ENCODE results near the gene OXSM.
A peak's percentile ranks its signal among the peaks of the same experiment; 100 is the strongest.

OXSM gene

GRCh38 chr3:25789596-25790556 lies at the start of gene OXSM:
OXSM (plus strand) TSS chr3:25790090; CDS start chr3:25791021, 931 bp downstream.
- peaks cover 46% of the 10 kb centered on the region for H3K4me1 Mint-ChIP-seq
- peak within 1 kb of the TSS; percentile 96 for H3K27ac Mint-ChIP-seq
- CTCF ChIA-PET = interaction anchor here (0.7 to 1.0 kb wide), 2 partner anchors 72 to 142 kb away, joined by 3 read pairs; no protein-coding TSS in a partner anchor
- H3K4me3 Mint-ChIP-seq = peak within 1 kb of the TSS; percentile 91
- peaks cover 15% of the 10 kb centered on the region for H3K36me3 Mint-ChIP-seq
- peaks cover 7% of the 10 kb centered on the region for H3K27me3 Mint-ChIP-seq
- H3K9me3 Mint-ChIP-seq = no peaks in the 10 kb centered on the region
- DNase-seq = peak; percentile 93

GRCh38 chr3:25744470-25744869 lies 45.4 kb upstream of the OXSM start:
- H3K27me3 Mint-ChIP-seq = no peaks in the 10 kb centered on the region
- DNase-seq = no peak
- H3K27ac Mint-ChIP-seq = no peak overlapping the region
- CTCF ChIA-PET = interaction anchor here (1.1 kb wide), 1 partner anchor 17 kb away, joined by 3 read pairs; no protein-coding TSS in a partner anchor
- no peak overlapping the region for H3K4me3 Mint-ChIP-seq
- H3K4me1 Mint-ChIP-seq = no peaks in the 10 kb centered on the region
- peaks cover 47% of the 10 kb centered on the region for H3K36me3 Mint-ChIP-seq
- H3K9me3 Mint-ChIP-seq = no peaks in the 10 kb centered on the region

- no peak for DNase-seq
- H3K36me3 Mint-ChIP-seq = peaks cover 63% of the 10 kb centered on the region
- H3K4me1 Mint-ChIP-seq = no peaks in the 10 kb centered on the region
- no peaks in the 10 kb centered on the region for H3K27me3 Mint-ChIP-seq
- no peak overlapping the region for H3K4me3 Mint-ChIP-seq
- H3K9me3 Mint-ChIP-seq = no peaks in the 10 kb centered on the region
- H3K27ac Mint-ChIP-seq = no peak overlapping the region
- CTCF ChIA-PET = no interaction called here
These were observed 42.9 kb upstream of the OXSM start for GRCh38 chr3:25747033-25747432.

- H3K27ac Mint-ChIP-seq = no peak overlapping the region
- no peaks in the 10 kb centered on the region for H3K4me1 Mint-ChIP-seq
- DNase-seq = no peak
- no peaks in the 10 kb centered on the region for H3K9me3 Mint-ChIP-seq
- H3K27me3 Mint-ChIP-seq = no peaks in the 10 kb centered on the region
- H3K4me3 Mint-ChIP-seq = no peak overlapping the region
- CTCF ChIA-PET = no interaction called here
- peaks cover 62% of the 10 kb centered on the region for H3K36me3 Mint-ChIP-seq
These were observed 41.7 kb upstream of the OXSM start for GRCh38 chr3:25748189-25748588.

- H3K27me3 Mint-ChIP-seq = no peaks in the 10 kb centered on the region
- H3K27ac Mint-ChIP-seq = no peak overlapping the region
- no peaks in the 10 kb centered on the region for H3K4me1 Mint-ChIP-seq
- H3K9me3 Mint-ChIP-seq = no peaks in the 10 kb centered on the region
- H3K36me3 Mint-ChIP-seq = peaks cover 55% of the 10 kb centered on the region
- DNase-seq = no peak
- H3K4me3 Mint-ChIP-seq = no peak overlapping the region
- CTCF ChIA-PET = no interaction called here
These were observed 40.8 kb upstream of the OXSM start for GRCh38 chr3:25749031-25749581.

GRCh38 chr3:25751048-25751447 lies 38.8 kb upstream of the OXSM start:
- Mint-ChIP-seq H3K27me3 (no peaks in the 10 kb centered on the region), H3K4me1 (no peaks in the 10 kb centered on the region), H3K9me3 (no peaks in the 10 kb centered on the region), H3K4me3 (no peak overlapping the region), H3K36me3 (peaks cover 50% of the 10 kb centered on the region), H3K27ac (no peak overlapping the region)
- CTCF ChIA-PET = no interaction called here
- no peak for DNase-seq

GRCh38 chr3:25751725-25752124 lies 38.2 kb upstream of the OXSM start:
- Mint-ChIP-seq H3K9me3 (no peaks in the 10 kb centered on the region), H3K27me3 (no peaks in the 10 kb centered on the region), H3K36me3 (peaks cover 56% of the 10 kb centered on the region), H3K4me1 (no peaks in the 10 kb centered on the region), H3K4me3 (no peak overlapping the region), H3K27ac (no peak overlapping the region)
- CTCF ChIA-PET = no interaction called here
- DNase-seq = no peak

- Mint-ChIP-seq H3K9me3 (peaks cover 19% of the 10 kb centered on the region), H3K4me1 (peaks cover 3% of the 10 kb centered on the region), H3K4me3 (no peak overlapping the region), H3K27me3 (no peaks in the 10 kb centered on the region), H3K36me3 (peaks cover 49% of the 10 kb centered on the region), H3K27ac (no peak overlapping the region)
- CTCF ChIA-PET = no interaction called here
- no peak for DNase-seq
These were observed 21.0 kb upstream of the OXSM start for GRCh38 chr3:25768851-25769250.

GRCh38 chr3:25775936-25776335 lies 14.0 kb upstream of the OXSM start:
- Mint-ChIP-seq H3K4me3 (no peak overlapping the region), H3K27me3 (no peaks in the 10 kb centered on the region), H3K4me1 (peaks cover 19% of the 10 kb centered on the region), H3K27ac (no peak overlapping the region), H3K36me3 (peaks cover 64% of the 10 kb centered on the region), H3K9me3 (peaks cover 21% of the 10 kb centered on the region)
- no peak for DNase-seq
- CTCF ChIA-PET = no interaction called here

- Mint-ChIP-seq H3K4me3 (no peak overlapping the region), H3K9me3 (peaks cover 3% of the 10 kb centered on the region), H3K27ac (peak overlapping the region; percentile 2), H3K27me3 (no peaks in the 10 kb centered on the region), H3K4me1 (peaks cover 45% of the 10 kb centered on the region), H3K36me3 (peaks cover 34% of the 10 kb centered on the region)
- CTCF ChIA-PET = interaction anchor here (0.6 to 0.9 kb wide), 2 partner anchors 23 to 142 kb away, joined by 3 read pairs; no protein-coding TSS in a partner anchor
- no peak for DNase-seq
These were observed 9.3 kb upstream of the OXSM start for GRCh38 chr3:25780618-25781017.

GRCh38 chr3:25781145-25781757 lies 8.6 kb upstream of the OXSM start:
- Mint-ChIP-seq H3K27ac (no peak overlapping the region), H3K4me3 (peak overlapping the region; percentile 88), H3K27me3 (no peaks in the 10 kb centered on the region), H3K4me1 (peaks cover 46% of the 10 kb centered on the region), H3K9me3 (peaks cover 3% of the 10 kb centered on the region), H3K36me3 (peaks cover 29% of the 10 kb centered on the region)
- DNase-seq = no peak
- CTCF ChIA-PET = interaction anchor here (0.9 kb wide), 1 partner anchor 24 kb away, joined by 3 read pairs; no protein-coding TSS in a partner anchor

- Mint-ChIP-seq H3K4me1 (peaks cover 46% of the 10 kb centered on the region), H3K27me3 (peaks cover under 1% of the 10 kb centered on the region), H3K9me3 (no peaks in the 10 kb centered on the region), H3K27ac (peak overlapping the region; percentile 88), H3K36me3 (peaks cover 22% of the 10 kb centered on the region), H3K4me3 (peak overlapping the region; percentile 88)
- no peak for DNase-seq
- CTCF ChIA-PET = no interaction called here
These were observed 7.9 kb upstream of the OXSM start for GRCh38 chr3:25781758-25782594.

- H3K27ac Mint-ChIP-seq = peak overlapping the region; percentile 88
- H3K36me3 Mint-ChIP-seq = peaks cover 19% of the 10 kb centered on the region
- no peak for DNase-seq
- peaks cover 44% of the 10 kb centered on the region for H3K4me1 Mint-ChIP-seq
- H3K4me3 Mint-ChIP-seq = peak overlapping the region; percentile 88
- no peaks in the 10 kb centered on the region for H3K9me3 Mint-ChIP-seq
- CTCF ChIA-PET = no interaction called here
- peaks cover 4% of the 10 kb centered on the region for H3K27me3 Mint-ChIP-seq
These were observed 7.3 kb upstream of the OXSM start for GRCh38 chr3:25782636-25782937.
